HG03457 (cell line): ENCODE results near the gene GPR89B.
"Not testable (repeated sequence)": the region's sequence is repeated elsewhere in the genome, so short reads cannot be mapped to it uniquely, and the experiment has no call there.

Experiments used
- ATAC-seq: cut with Tn5 transposase; IDR thresholded peaks from one replicate; pipeline ENCODE4 v1.9.1; 2021; ENCODE audit warnings: moderate number of reproducible peaks; ENCODE audit not compliant: unreplicated experiment

GPR89B gene

DNA sequence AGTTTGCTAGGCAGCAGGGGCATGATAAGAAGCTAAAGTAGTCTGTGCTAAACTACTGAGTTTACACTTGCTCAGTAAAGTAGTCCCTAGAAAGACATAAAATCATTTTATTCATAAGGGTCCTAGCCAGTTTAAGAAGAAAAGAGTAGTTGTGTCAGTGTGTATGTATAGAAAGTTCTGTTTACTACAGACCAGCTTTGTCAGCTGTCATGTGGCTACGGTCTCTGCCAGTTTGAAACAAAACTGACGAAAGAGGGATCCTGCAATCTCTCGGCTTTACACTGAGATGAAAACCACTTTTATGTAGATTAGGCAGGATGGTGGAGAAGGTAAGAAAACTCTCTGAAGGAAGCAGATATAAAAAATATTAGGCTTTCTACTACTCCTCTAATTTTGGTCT is 7.1 kb downstream of the GPR89B start:
- not testable (repeated sequence) for ATAC-seq

DNA sequence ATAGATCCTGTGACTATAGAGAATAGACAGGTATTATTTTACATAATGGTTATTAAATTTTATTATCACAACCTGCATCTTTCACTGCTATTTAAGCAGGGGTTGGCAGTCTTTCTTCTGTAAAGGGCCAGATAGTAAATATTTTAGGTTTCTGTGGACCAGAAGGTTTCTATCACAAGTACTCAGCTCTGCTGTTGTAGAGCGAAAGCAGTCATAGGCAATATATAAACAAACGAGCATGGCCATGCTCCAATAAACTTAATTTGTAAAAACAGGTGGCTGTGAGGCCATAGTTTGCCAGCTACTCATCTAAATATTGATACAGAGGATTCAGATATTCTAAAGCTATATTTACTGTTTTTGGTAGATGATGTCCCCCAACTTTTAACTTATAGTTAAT is 12.2 kb downstream of the GPR89B start:
- ATAC-seq, result not testable (repeated sequence)

DNA sequence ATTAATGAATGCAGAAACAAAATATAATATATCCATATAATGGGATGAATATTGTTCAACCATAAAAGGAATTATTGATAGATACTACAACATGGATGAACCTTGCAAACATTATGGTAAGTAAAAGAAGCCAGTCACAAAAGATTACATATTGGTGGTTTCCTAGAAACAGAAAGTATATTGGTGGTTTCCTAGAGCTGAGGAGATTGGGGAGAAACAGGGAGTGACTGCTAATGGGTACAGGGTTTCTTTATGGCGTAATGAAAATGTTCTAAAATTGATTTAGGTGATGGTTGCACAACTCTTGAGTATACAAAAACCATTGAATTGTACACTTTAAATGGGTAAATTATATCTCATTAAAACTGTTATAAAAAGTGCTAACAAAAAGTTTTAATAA is 14.3 kb downstream of the GPR89B start:
- not testable (repeated sequence) for ATAC-seq

DNA sequence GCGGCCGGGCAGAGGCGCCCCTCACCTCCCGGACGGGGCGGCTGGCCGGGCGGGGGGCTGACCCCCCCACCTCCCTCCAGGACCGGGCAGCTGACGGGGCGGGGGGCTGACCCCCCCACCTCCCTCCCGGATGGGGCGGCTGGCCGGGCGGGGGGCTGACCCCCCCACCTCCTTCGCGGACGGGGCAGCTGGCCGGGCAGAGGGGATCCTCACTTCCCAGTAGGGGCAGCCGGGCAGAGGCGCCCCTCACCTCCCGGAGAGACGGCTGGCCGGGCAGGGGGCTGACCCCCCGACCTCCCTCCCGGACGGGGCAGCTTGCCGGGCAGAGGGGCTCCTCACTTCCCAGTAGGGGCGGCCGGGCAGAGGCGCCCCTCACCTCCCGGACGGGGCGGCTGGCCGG is 21.3 kb downstream of the GPR89B start:
- not testable (repeated sequence) for ATAC-seq

DNA sequence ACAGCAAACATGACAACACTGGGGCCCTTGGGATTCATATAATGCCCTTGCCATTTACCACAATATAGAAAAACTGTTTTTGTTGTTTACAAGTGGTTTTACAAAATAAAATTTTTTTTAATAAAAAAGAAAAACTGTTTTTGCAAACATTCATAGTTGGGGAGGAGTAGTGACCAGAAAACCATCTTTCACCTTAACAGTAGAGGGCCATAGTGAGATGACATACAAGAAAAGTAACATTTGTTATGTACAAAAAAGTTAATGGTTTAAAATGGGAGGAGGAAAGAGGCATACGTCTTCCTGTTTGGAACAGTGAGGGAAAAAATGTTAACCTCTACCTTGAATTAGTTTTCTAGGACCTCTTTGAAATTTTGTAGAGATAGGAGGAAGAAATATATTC is 30.7 kb downstream of the GPR89B start:
- ATAC-seq, result not testable (repeated sequence)

DNA sequence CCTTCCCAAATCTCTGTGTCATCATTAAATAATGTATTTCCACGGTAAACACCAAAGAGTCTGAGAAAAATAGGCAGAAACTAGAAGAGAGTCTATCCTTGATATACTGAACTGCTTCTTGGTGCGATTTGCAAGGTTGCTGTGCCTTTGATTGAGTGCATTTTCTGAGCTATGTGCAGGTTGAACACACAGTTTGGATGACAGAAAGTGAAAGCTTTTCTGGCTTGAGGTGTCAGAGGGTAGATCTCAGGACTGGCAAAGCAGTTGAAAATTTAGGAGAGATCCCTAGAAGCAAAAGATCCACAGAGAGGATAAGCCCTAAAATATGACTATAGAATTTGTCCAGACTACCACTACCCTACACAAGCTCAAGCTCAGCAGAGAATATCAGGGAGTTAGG is 31.5 kb downstream of the GPR89B start:
- not testable (repeated sequence) for ATAC-seq

DNA sequence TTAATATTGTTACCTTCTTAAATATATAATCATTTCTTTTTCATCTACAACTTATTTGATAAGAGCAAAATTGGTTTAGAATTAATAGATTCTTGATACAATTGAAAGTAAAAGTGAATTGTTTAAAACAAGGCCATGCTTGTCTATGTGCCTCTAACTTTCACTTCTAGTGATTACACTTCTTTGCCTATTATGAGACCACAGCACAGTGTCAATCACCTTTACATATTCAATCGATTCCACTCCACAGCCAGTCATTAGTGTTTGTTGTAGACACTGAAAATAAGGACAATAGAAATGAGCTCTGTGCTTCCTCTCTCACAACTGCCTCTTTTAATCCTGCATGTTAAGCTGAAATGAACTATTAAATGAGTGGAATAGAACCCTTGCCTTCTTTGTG is 36.4 kb downstream of the GPR89B start:
- not testable (repeated sequence) for ATAC-seq

DNA sequence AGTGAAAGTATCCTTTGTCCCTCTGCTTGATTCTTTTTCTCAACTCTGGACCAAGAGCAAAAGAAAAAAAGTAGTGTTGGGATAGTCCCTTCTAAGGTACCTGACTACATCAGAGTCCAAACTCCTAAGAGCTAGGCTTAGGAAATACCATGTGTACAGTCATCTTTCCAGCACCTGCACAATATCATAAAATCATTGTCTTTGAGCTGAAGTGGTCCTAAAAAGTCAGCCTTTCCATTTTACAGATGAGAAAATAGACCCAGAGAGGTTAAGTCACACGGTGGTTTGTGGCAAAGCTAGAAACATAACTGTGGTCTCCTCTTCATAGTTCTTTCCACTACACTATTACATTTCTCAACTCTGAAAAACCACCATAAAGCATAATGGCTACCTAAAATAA is 38.4 kb downstream of the GPR89B start:
- not testable (repeated sequence) for ATAC-seq

DNA sequence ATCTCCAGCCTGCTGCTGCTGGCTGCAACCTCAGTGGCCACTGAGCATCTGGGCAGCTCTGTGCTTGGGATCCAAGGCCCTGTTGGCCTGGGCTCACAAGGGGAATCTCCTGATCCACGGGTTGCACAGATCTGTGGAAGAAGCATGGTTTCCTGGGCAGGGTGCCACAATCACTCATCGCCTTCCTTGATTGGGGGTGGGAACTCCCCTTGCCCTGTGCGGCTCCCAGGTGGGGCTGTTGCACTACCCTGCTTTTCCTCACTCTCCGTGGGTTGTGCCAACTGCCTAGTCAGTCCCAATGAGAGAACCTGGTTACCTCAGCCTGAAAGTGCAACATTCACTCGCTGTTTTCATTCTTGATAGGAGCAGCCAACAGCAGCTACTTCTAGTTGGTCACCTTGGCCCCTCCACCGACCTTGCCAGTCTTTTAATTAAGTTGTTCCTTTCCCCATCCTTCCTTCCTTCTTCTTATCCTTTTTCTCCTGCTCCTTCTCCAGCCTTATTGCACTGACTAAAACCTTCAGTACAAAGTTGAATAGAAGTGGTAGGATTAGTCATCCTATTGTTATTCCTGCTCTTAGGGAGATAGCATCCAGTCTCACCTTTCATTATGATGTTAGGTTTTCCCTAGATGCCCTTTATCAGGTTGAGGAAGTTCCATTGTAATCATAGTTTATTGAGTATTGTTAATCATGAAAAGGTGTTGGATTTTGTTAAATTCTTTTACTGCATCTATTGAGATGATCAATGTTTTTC is 50.9 kb downstream of the GPR89B start:
- ATAC-seq, result not testable (repeated sequence)

DNA sequence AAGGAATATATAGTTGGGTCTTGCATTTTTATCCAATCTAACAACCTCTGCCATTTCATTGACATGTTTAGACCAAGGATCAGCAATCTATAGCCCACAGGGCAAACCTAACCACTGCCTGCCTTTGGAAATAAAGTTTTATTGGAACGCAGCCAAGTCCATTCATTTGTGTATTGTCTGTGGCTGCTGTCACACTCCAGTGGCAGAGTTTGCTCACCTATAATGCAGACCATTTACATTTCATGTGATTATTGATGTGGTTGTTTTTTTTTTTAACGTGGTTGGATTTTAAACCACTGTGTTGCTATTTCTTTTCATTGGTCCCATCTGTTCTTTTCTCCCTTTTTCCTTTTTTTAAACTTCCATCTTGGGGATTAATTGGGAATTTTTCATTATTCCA is 57.2 kb downstream of the GPR89B start:
- not testable (repeated sequence) for ATAC-seq

DNA sequence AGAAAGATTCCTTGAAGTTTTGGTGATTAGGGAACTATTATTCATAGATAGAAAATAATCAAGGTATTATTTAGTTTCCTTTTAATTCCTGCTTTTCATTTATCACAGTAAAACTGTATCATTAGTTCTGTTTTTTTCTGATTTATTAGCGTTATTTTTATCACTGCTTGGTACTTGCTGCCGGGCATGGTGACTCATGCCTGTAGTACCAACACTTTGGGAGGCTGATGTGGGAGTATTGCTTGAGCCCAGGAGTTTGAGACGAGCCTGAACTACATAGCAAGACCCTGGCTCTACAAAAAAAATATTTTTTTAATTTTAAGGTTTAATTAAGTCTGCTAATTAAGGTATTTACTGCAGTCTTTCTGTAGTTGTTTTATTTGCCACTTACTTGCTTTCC is 59.7 kb downstream of the GPR89B start:
- not testable (repeated sequence) for ATAC-seq

DNA sequence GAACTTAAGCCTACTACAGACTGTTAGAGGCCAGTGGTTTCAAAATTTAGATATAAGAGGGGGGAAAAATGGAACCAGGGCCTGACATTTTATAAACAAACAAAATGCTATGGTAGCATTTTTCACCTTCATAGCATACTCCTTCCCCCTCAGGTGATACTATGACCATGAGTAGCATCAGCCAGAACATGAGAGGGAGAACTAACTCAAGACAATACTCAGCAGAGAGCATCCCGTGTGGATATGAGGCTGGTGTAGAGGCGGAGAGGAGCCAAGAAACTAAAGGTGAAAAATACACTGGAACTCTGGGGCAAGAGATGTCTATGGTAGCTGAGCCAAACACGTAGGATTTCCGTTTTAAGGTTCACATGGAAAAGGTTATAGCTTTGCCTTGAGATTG is 64.7 kb downstream of the GPR89B start:
- not testable (repeated sequence) for ATAC-seq

DNA sequence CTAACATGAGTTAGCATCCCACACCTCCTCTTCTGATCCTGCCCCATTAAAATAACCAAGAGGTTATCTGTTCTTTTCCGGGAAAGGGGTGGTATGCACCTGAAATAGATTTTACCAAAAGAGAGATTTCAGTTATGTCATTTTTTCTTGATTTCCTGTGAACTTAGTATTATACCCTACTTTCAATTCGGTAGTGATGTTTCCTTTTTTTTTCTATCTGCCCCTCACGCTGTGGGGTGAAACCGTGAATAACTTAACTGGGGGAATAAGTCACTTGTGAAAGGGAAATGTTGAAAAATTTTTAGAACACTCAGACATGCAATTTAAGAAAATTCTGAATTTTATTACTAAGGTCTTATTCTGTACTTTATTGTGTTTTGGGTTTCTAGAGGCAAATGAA is 65.2 kb downstream of the GPR89B start:
- not testable (repeated sequence) for ATAC-seq

DNA sequence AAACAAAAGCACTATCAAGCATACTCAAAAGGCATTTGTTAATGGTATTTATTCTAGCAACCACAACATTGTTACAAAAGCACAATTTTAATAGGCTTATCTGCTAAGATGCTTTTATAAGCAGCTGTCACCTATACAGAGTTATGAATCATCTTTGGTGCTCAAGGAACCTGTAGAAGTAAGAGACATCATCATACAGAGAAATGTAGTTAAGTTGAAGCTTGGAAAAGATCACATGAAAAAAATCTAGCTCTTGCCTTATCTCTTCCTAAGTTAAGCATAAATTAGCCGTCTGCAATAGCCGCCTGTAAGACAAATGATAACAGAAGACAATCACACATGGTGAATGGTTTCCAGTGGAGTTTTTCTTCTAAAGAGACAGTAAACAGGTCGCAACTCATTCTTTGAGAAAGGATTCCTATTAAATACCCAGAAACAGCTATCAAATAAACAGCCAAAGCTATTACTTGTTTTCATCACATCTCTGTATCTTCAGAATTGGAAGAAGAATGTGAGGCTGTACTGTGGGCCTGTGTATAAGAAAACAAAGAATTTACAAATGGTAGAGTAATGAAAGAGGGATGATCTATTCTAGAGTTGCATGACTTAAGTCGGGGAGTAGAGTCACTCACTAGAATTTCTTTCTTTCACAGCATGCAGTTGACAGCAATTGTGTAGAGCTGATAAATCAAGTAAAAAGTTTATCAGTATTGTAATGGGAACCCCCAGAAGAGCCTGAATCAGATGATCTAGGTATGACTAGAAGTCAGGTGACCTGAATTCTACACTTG is 65.8 kb downstream of the GPR89B start:
- ATAC-seq, result not testable (repeated sequence)

DNA sequence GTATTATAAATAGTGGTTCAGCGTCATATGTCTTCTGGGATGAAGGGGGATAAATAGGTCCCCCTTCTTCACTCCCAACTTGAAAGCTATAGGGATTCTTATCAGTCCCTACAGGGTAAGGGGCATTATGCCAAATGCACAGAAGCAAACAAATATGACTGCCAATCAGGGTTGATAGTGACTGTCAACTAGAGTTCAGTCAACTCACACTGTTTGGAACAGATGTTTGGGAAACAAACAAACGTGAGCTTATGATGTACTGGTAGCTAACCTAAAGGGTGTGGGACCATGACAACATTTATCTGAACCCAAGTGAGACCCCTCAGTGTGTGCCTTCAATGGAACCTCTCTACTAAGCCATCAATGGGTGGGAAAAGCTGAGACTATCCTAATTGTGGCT is 67.9 kb downstream of the GPR89B start:
- not testable (repeated sequence) for ATAC-seq

DNA sequence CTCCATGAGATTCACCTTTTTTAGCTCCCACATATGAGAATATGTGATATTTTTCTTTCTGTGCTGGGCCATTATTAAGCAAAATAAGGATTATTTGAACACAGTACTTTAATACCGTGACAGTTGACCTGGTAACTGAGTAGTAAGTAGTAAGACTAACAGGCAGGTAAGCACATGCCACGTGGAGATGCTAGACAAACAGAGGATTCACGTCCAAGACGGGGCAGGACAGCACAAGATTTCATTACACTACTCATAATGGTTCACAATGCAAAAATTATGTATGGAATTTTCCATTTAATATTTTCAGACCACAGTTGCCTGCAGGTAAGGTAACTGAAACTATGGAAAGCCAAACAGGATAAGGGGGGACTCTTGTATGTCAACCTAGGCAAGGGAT is 79.5 kb downstream of the GPR89B start:
- ATAC-seq, result not testable (repeated sequence)

DNA sequence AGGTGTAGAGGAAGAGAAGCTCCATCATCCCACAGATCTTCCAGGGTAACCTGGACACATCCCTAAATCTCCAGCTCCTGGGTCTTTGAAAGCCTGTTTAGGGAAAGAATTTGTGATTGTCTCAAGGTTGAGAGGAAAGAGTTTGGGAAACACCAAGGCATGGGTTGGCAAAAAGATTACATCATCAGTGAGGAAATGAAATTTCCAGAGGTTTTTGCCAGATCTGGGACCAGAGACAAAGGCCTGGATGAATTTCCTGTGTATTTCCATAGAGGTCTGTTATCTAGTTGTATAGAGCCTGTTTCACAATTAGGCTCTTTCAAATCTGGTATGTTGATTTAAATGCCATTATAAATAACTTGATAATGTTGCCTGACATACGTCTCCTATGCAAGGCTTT is 82.3 kb downstream of the GPR89B start:
- no peak for ATAC-seq

DNA sequence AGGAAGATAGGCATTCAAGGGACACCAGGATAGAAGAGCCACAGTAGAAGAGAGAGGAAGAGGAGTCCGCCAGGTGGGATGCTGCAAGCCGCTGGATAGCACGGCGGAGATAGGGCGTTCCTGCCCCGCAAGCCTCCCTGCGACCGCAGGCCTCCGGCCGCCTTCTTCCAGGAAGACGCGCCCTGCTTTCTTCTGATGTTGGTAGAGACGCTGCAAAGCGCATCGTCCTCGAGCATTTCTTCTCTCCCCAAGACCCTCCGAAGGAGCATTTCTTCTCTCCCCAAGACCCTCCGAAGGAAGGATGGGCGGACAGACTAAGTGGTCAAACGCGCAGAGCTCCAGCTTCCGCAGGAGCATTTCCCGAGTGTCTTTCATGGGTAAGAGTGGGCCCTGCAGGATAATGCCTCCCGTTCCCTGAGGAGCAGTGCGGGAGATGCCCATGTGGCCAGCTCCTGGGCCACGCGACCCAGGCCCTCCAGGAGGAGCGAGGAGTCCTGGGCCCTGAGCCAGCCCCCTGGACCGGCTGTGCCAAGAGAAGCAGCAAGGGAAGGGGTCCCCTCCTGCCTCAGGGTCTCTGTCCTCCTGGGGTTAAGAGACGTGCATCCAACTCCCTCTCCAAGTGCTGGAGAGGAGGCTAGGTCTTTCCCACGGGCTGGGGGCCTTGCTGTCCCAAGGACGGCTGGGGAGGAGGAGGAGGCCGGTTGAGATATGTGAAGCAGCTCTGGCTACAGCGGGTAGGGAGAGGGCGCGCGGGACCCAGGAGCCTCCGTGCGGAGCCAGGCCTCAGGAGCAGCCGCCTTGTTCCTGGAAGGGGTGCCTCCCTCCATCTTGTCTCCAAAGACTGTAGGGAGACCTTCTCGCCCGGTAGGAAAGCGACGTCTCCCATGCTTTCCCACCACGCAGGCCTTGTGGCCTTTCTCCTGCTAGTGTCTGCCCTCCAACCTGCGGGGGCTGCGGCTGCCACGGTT is 85.2 kb downstream of the GPR89B start:
- not testable (repeated sequence) for ATAC-seq

DNA sequence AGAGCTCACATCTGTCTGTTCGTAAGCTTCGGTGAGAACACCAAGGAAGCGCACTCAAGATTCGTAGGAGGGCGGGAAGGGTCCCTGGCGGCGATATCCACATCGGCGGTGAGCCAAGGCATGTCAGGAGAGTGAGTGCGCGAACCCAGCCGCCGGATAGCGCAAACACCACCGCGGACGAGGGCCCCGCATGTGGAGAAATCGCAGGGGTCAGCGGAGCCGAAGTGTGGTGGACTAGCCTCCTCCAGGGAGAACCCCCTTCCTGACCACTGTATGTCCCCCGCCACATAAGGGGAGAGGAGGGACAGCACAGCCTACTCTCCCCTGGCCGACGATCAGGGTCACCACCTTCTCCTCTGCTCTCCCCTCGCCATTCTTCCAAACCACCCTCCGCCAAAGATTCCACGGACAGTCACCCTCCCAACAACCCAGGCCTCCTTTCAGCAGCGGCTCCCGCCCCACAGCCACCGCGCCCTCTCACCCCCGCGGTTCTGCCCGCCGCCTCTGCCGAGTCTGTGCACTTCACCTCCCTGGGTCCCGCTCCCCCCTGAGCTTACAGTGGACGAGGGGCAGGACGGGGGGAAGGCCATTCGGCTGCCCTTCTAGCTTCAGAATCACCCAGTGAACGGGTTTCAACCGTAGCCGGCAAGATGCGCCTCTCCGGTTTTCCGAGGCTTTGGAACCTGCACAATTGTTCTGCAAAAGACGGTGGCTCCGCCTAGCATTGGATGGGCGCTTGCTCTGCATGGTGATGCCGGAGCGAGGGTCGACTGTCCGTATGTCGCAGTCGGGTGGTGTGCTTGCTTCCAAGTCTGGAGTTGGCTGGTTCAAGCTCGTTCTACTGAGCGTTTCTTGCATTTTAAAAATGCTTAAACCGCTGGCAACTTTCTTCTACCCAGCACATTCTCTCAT is 86.3 kb downstream of the GPR89B start:
- not testable (repeated sequence) for ATAC-seq

DNA sequence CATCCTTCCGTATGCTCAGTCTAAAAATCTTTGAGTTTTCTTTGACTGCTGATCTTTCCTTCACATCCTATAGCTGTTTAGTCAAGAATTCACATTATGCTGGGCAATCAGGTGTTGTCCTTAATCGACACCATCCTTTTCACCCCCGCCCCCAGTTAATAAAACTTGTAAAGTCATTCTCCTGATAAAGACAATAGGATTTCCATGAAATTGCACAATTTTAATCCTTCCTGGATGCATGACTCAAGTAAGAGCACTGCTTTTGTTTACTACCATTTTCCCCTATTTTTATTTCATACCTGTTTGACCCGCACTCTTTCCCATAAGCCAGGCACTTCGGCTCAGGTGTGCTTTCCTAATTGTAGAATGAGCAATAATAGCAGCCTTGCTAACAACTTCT is 96.7 kb downstream of the GPR89B start:
- not testable (repeated sequence) for ATAC-seq
